Psoas muscle (tissue), 8 donors: ENCODE data around the gene ZRANB1. TPM values are rescaled to one million over a fixed set of nuclear protein-coding genes. Genes with fewer than 3 reads are reported as not detected.

ENCODE experiments used
- ATAC-seq, 4 donors: fragments of 200-7000 bp; cut with Tn5 transposase; one replicate each; pipeline ENCODE4 v1.9.1; 2020; ENCODE audit warnings: moderate library complexity in 3 of 4, mild to moderate bottlenecking in 2 of 4
- DNase-seq, 2 donors: peaks; one replicate each; pipeline ENCODE4 v3.0.0-alpha.2; 2020
- H3K27ac ChIP-seq: fragments of 200-600 bp; one replicate; pipeline ENCODE4 v1.8.0; 2022
- H3K27me3 ChIP-seq, 3 donors: fragments of 200-600 bp in 1 of 3; one replicate each; pipeline versions ENCODE4 v1.6.1 to v1.8.0; 2013 to 2022; ENCODE audit warnings: low read length in 2 of 3, mild to moderate bottlenecking in 2 of 3, moderate library complexity in 1 of 3; ENCODE audit not compliant: insufficient read depth in 3 of 3
- H3K36me3 ChIP-seq, 2 donors: fragments of 200-600 bp in 1 of 2; one replicate each; pipeline versions ENCODE4 v1.6.1 to v1.8.0; 2013 to 2022; ENCODE audit warnings: low read depth in 1 of 2, mild to moderate bottlenecking in 1 of 2, moderate library complexity in 1 of 2; ENCODE audit not compliant: insufficient read depth in 1 of 2
- H3K4me1 ChIP-seq: fragments of 200-600 bp; one replicate; pipeline ENCODE4 v1.8.0; 2022
- H3K4me3 ChIP-seq: fragments of 200-600 bp; one replicate; pipeline ENCODE4 v1.8.0; 2022; ENCODE audit warnings: mild to moderate bottlenecking
- H3K9me3 ChIP-seq: fragments of 200-600 bp; one replicate; pipeline ENCODE4 v1.8.0; 2022
- WGBS, 3 donors: extraction: QIAGEN DNeasy Blood & Tissue Kit; methylation state at CpG; one replicate each; pipeline versions ENCODE4 v1.1.6 to v1.1.7; 2013; 5-methylcytosine and 5-hydroxymethylcytosine counted together
- intact Hi-C, 2 donors: fragments of 100-400 bp; cut with DNase I; formaldehyde crosslinking; loops; one replicate each; pipeline versions ENCODE4 v1.11.0 to v1.14.2; 2022
- polyA plus RNA-seq, 3 donors: library from polyadenylated mRNA; stranded (reverse); fragments of 200-250 nt; gene quantifications; one replicate each; pipeline ENCODE4 v1.2.3, GENCODE V29; 2013
- total RNA-seq, 4 donors: library from RNA; stranded (reverse); fragmentation: NEBNext Ultra II Directional in 2 of 4; extraction: Animal tissue kit (Norgen Biotek cat#: 25700) in 2 of 4; gene quantifications; one replicate each; pipeline versions ENCODE4 v1.2.1 to v1.2.4, GENCODE V29; 2021 to 2023
- TF ChIP-seq, protein P1 (sequence below): fragments of 200-600 bp; IDR thresholded peaks from one replicate; pipeline ENCODE4 v1.8.0; 2022; ENCODE audit warnings: antibody characterized with exemption
- donor health status: healthy with polysubstance abuse.
- donor health status: DM: no; HTN: no; CAD: no; lungs with moderate emphysema.
- donor health status: Bipolar disorder and iron deficiency.
- donor health status: healthy.
- donor health status: DM: yes; HTN: yes; CAD: no.
- donor health status: DM: no; HTN: no; CAD: no.
- donor health status: DM: no; HTN: no; CAD: no.
- donor health status: DM: yes; HTN: yes; CAD: no.

Gene ZRANB1
- total and polyA plus RNA-seq, 7 donors = 20.9 to 115 (median 57.3) TPM

DNA sequence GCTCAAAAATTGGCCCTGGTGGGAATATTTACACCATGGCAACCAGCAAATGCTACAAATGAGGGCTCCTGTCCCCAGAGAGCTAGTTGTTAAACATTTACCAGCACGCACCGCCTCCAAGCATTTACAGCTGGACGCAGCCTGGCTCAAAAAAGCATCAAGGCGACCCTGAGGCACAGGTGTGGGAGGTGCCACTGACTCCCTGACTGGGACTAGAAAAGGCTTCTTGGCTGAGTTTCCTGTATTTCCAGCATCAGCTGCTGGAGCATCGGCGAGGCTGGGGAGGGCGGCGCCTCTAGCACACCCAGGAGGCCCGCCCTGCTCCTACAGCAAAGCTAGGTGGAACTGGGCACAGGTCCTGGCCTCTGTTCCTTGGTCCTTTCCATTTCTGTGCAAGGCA, 43.5 kb upstream of the ZRANB1 start:
- no peak overlapping the region for H3K27ac ChIP-seq
- no peaks in the 10 kb centered on the region for H3K36me3 ChIP-seq
- H3K9me3 ChIP-seq = no peaks in the 10 kb centered on the region
- no peak for DNase-seq
- no peaks in the 10 kb centered on the region for H3K4me1 ChIP-seq
- no peak overlapping the region for H3K4me3 ChIP-seq
- no peak for ATAC-seq
- 60 to 68% (median 62%) methylated on average over 9 of the region's 9 CpGs for WGBS, 3 donors
- TF ChIP-seq, protein P1, sequence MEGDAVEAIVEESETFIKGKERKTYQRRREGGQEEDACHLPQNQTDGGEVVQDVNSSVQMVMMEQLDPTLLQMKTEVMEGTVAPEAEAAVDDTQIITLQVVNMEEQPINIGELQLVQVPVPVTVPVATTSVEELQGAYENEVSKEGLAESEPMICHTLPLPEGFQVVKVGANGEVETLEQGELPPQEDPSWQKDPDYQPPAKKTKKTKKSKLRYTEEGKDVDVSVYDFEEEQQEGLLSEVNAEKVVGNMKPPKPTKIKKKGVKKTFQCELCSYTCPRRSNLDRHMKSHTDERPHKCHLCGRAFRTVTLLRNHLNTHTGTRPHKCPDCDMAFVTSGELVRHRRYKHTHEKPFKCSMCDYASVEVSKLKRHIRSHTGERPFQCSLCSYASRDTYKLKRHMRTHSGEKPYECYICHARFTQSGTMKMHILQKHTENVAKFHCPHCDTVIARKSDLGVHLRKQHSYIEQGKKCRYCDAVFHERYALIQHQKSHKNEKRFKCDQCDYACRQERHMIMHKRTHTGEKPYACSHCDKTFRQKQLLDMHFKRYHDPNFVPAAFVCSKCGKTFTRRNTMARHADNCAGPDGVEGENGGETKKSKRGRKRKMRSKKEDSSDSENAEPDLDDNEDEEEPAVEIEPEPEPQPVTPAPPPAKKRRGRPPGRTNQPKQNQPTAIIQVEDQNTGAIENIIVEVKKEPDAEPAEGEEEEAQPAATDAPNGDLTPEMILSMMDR = no peak
- intact Hi-C loops = no loop called here
- H3K27me3 ChIP-seq = no peaks in the 10 kb centered on the region

GRCh38 chr10:124899151-124899550, 42.8 kb upstream of the ZRANB1 start:
- TF ChIP-seq, protein P1 = no peak
- Histone ChIP-seq H3K36me3 (no peaks in the 10 kb centered on the region), H3K9me3 (no peaks in the 10 kb centered on the region), H3K4me3 (no peak overlapping the region), H3K4me1 (no peaks in the 10 kb centered on the region), H3K27me3 (no peaks in the 10 kb centered on the region), H3K27ac (no peak overlapping the region)
- DNase-seq (no peak), ATAC-seq (no peak)
- WGBS, 3 donors = 94 to 95% (median 95%) methylated on average over 11 of the region's 11 CpGs
- intact Hi-C loops = no loop called here

GRCh38 chr10:124902462-124902861, 39.5 kb upstream of the ZRANB1 start:
- Histone ChIP-seq H3K27ac (no peak overlapping the region), H3K36me3 (no peaks in the 10 kb centered on the region), H3K4me3 (no peak overlapping the region), H3K9me3 (no peaks in the 10 kb centered on the region), H3K4me1 (no peaks in the 10 kb centered on the region), H3K27me3 (no peaks in the 10 kb centered on the region)
- 90 to 99% (median 97%) methylated on average over 1 of the region's 1 CpG for WGBS, 3 donors
- ATAC-seq (no peak), DNase-seq (no peak)
- intact Hi-C loops = no loop called here
- TF ChIP-seq, protein P1 = no peak

- no peak overlapping the region for H3K4me3 ChIP-seq
- ATAC-seq (no peak), DNase-seq (no peak)
- intact Hi-C loops = no loop called here
- H3K9me3 ChIP-seq = no peaks in the 10 kb centered on the region
- H3K27ac ChIP-seq = no peak overlapping the region
- H3K4me1 ChIP-seq = no peaks in the 10 kb centered on the region
- H3K27me3 ChIP-seq = no peaks in the 10 kb centered on the region
- WGBS, 3 donors = 12 to 30% (median 15%) methylated on average over 2 of the region's 2 CpGs
- H3K36me3 ChIP-seq = no peaks in the 10 kb centered on the region
- TF ChIP-seq, protein P1 = no peak
Measured at GRCh38 chr10:124903111-124903510, 38.8 kb upstream of the ZRANB1 start.

DNA sequence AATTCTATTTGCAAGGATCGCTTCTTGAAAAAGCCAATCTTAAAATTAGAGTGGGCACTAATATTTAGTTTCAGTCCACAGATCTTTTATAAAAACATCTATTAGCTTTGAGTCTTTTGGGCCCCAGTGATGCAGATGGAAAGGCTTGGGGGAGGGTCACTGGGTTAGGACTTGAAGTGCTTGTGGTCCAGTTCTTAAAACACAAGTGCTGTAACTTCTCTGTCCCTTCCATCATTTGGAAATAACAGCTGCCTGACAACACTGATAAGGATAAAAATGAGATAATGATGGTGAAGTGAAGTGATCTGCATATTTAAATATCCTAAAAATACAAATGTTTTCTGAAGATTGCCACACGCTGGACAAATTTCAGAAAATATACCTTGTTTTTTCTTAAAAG, 37.1 kb upstream of the ZRANB1 start:
- ATAC-seq (no peak), DNase-seq (no peak)
- Histone ChIP-seq H3K9me3 (no peaks in the 10 kb centered on the region), H3K4me1 (no peaks in the 10 kb centered on the region), H3K27ac (no peak overlapping the region), H3K36me3 (no peaks in the 10 kb centered on the region), H3K27me3 (no peaks in the 10 kb centered on the region), H3K4me3 (no peak overlapping the region)
- intact Hi-C loops = loop anchor here in 1 of 2 donors (5.0 kb wide), 1 partner anchor 382 kb away; no protein-coding TSS in a partner anchor
- WGBS, 3 donors = 83 to 99% (median 96%) methylated on average over 2 of the region's 2 CpGs
- TF ChIP-seq, protein P1 = no peak
